IMR-90 (cell line): ENCODE data around the gene ACTG2. TPM values are rescaled to one million over a fixed set of nuclear protein-coding genes. Genes with fewer than 3 reads are reported as not detected.
"Not testable (repeated sequence)": the region's sequence is repeated elsewhere in the genome, so short reads cannot be mapped to it uniquely, and the experiment has no call there.

ENCODE experiments used
- ATAC-seq: fragments of 200-7000 bp; cut with Tn5 transposase; 2 replicates; pipeline ENCODE4 v1.9.1; 2020; ENCODE audit warnings: low read depth, mild to moderate bottlenecking, moderate library complexity
- BruUV-seq: library from RNA; stranded (reverse); fragments of 400-500 nt; replicated peaks from 2 replicates; lab custom pipeline; 2021; lab: Mats Ljungman, UMichigan
- CTCF ChIA-PET: fragments of 300-600 bp; formaldehyde crosslinking; extraction: SDS; loops from one replicate; lab custom pipeline; 2021; ENCODE audit warnings: antibody characterized with exemption; lab: Yijun Ruan, JAX
- POLR2A ChIA-PET: fragments of 300-600 bp; sonication (Branson Sonifier 250); formaldehyde crosslinking; loops from one replicate; lab custom pipeline; 2022; ENCODE audit warnings: antibody characterized with exemption; ENCODE audit not compliant: unreplicated experiment; lab: Charles Lee
- DNase-seq: peaks from one replicate; pipeline ENCODE4 v3.0.0; 2013
- H2AFZ ChIP-seq: replicated peaks from 2 replicates; pipeline ENCODE3; 2013; ENCODE audit warnings: low read length, mild to moderate bottlenecking; ENCODE audit not compliant: poor library complexity
- H2AK5ac ChIP-seq: 2 replicates; pipeline ENCODE4 v1.6.1; 2013; ENCODE audit warnings: low read depth, low read length, inconsistent platforms
- H2AK9ac ChIP-seq: replicated peaks from 2 replicates; pipeline ENCODE3; 2013; ENCODE audit warnings: mild to moderate bottlenecking, low read depth, low read length, moderate library complexity; ENCODE audit not compliant: poor library complexity
- H2BK120ac ChIP-seq: 2 replicates; pipeline ENCODE4 v1.6.1; 2013; ENCODE audit warnings: low read depth, low read length, inconsistent platforms
- H2BK15ac ChIP-seq: 3 replicates; pipeline ENCODE4 v1.6.1; 2013; ENCODE audit warnings: low read depth, low read length, inconsistent platforms
- H2BK20ac ChIP-seq: 2 replicates; pipeline ENCODE4 v1.6.1; 2013; ENCODE audit warnings: low read depth, mild to moderate bottlenecking, inconsistent platforms, low read length, moderate library complexity
- H2BK5ac ChIP-seq: 2 replicates; pipeline ENCODE4 v1.6.1; 2013; ENCODE audit warnings: mild to moderate bottlenecking, low read depth, low read length, inconsistent platforms; ENCODE audit not compliant: poor library complexity, severe bottlenecking
- H3K14ac ChIP-seq: replicated peaks from 2 replicates; pipeline ENCODE4 v1.6.1; 2013; ENCODE audit warnings: low read depth, low read length, inconsistent platforms
- H3K18ac ChIP-seq: 2 replicates; pipeline ENCODE4 v1.6.1; 2013; ENCODE audit warnings: low read depth, low read length, control low read depth
- H3K23ac ChIP-seq: 2 replicates; pipeline ENCODE4 v1.6.1; 2013; ENCODE audit warnings: low read depth, low read length, inconsistent platforms
- H3K27ac ChIP-seq: 2 replicates; pipeline ENCODE4 v1.5.1; 2013; ENCODE audit warnings: mild to moderate bottlenecking, control low read depth, low read length; ENCODE audit not compliant: insufficient read depth
- H3K27me3 ChIP-seq: 2 replicates; pipeline ENCODE4 v1.6.1; 2013; ENCODE audit warnings: low read length; ENCODE audit not compliant: control insufficient read depth, insufficient read depth
- H3K36me3 ChIP-seq: 2 replicates; pipeline ENCODE4 v1.6.1; 2013; ENCODE audit warnings: low read length, mixed read lengths; ENCODE audit not compliant: control insufficient read depth, insufficient read depth
- H3K4ac ChIP-seq: 2 replicates; pipeline ENCODE4 v1.6.1; 2013; ENCODE audit warnings: low read depth, low read length, inconsistent platforms
- H3K4me1 ChIP-seq: 2 replicates; pipeline ENCODE4 v1.6.1; 2013; ENCODE audit warnings: low read length, mixed read lengths; ENCODE audit not compliant: control insufficient read depth, insufficient read depth
- H3K4me2 ChIP-seq: 2 replicates; pipeline ENCODE4 v1.6.1; 2013; ENCODE audit warnings: low read depth, mild to moderate bottlenecking, control low read depth, low read length, moderate library complexity
- H3K4me3 ChIP-seq: 2 replicates; pipeline ENCODE4 v1.5.1; 2013; ENCODE audit warnings: low read depth, mild to moderate bottlenecking, control low read depth, low read length, moderate library complexity; ENCODE audit not compliant: insufficient read depth
- H3K56ac ChIP-seq: 2 replicates; pipeline ENCODE4 v1.6.1; 2013; ENCODE audit warnings: low read length, inconsistent platforms; ENCODE audit not compliant: insufficient read depth; ENCODE audit errors: extremely low read depth
- H3K79me1 ChIP-seq, 2 experiments: 2 replicates each; pipeline ENCODE4 v1.6.1; 2013; ENCODE audit warnings: low read length in 2 of 2, inconsistent platforms in 1 of 2, low read depth in 1 of 2
- H3K9ac ChIP-seq: 2 replicates; pipeline ENCODE4 v1.6.1; 2013; ENCODE audit warnings: low read depth, low read length, control low read depth
- H3K9me1 ChIP-seq: 2 replicates; pipeline ENCODE4 v1.6.1; 2013; ENCODE audit warnings: low read length, inconsistent platforms; ENCODE audit not compliant: insufficient read depth
- H3K9me3 ChIP-seq: 2 replicates; pipeline ENCODE4 v1.6.1; 2013; ENCODE audit warnings: low read length; ENCODE audit not compliant: control insufficient read depth, insufficient read depth
- H4K20me1 ChIP-seq: 2 replicates; pipeline ENCODE4 v1.6.1; 2013; ENCODE audit warnings: low read length, inconsistent platforms; ENCODE audit not compliant: insufficient read depth
- H4K5ac ChIP-seq: 2 replicates; pipeline ENCODE4 v1.6.1; 2013; ENCODE audit warnings: mild to moderate bottlenecking, low read depth, low read length, control low read depth
- H4K8ac ChIP-seq, 2 experiments: 2 replicates each; pipeline ENCODE4 v1.6.1; 2013; ENCODE audit warnings: low read depth in 2 of 2, low read length in 2 of 2, control low read depth in 1 of 2, inconsistent platforms in 1 of 2
- H4K91ac ChIP-seq: 2 replicates; pipeline ENCODE4 v1.6.1; 2013; ENCODE audit warnings: low read depth, low read length, inconsistent platforms; ENCODE audit not compliant: insufficient read depth
- CEBPB ChIP-seq: IDR thresholded peaks from 2 replicates; pipeline ENCODE4 v1.6.1; 2012; ENCODE audit warnings: low read depth, low read length, improper control_type of control experiment
- WGBS, 2 experiments: methylation state at CpG; one replicate each; pipeline versions ENCODE4 v1.1.5 to v1.1.7; 2013; ENCODE audit warnings: missing lambda C conversion rate in 2 of 2; ENCODE audit not compliant: insufficient read length in 1 of 2; ENCODE audit errors: extremely low coverage in 2 of 2; 5-methylcytosine and 5-hydroxymethylcytosine counted together
- dilution Hi-C: fragments of 300-500 bp; cut with HindIII; formaldehyde crosslinking; loops from one replicate; pipeline ENCODE4 v1.14.3; 2018; ENCODE audit warnings: low sequenced_read_pairs; ENCODE audit not compliant: unreplicated experiment
- in situ Hi-C: fragments of 300-500 bp; cut with MboI; formaldehyde crosslinking; loops from 3 replicates; pipeline ENCODE4 v1.14.3; 2019; ENCODE audit warnings: low sequenced_read_pairs, inconsistent platforms, mixed read lengths
- intact Hi-C: fragments of 100-400 bp; cut with micrococcal nuclease; formaldehyde crosslinking; loops from 2 replicates; pipeline ENCODE4 v1.10.0; 2022
- polyA plus RNA-seq, 3 experiments: library from polyadenylated mRNA; depleted of rRNA; stranded (reverse); fragments of >200 nt; gene quantifications; 2 replicates each; pipeline ENCODE4 v1.2.3, GENCODE V29; 2012; ENCODE audit warnings: low replicate concordance in 1 of 3
- total RNA-seq: library from RNA; depleted of rRNA; stranded (reverse); fragments of >200 nt; gene quantifications from 2 replicates; pipeline ENCODE4 v1.2.3, GENCODE V29; 2012

Gene ACTG2
- total and polyA plus RNA-seq, 2 of the 4 experiments (the other 2 are of a cell fraction): 523 to 899 TPM

DNA sequence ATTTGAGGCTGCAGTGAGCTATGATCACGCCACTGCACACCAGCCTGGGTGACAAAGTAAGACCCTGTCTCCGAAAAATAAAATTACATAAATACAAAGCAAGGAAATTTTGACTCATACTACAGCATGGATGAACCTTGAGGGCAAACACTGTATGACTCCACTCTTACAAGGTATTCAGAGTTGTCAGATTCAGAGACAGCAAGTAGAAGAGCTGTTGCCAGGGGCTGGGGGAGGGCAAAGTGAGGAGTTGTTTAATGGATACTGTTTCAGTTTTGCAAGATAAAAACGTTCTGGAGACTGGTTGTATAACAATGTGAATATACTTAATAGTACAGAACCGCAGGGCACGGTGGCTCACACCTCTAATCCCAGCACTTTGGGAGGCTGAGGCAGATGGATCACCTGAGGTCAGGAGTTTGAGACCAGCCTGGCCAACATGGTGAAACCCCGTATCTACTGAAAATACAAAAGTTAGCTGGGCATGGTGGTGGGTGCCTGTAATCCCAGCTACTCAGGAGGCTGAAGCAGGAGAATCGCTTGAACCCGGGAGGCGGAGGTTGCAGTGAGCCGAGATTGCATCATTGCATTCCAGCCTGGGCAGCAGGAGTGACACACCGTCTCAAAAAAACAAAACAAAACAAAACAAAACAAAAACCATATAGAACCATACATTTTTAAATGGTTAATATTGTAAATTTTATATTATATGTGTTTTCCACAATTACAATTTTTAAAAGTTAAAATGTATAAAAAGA lies 5.0 kb upstream of the ACTG2 start:
- dilution Hi-C loops, H2BK5ac ChIP-seq, H4K8ac ChIP-seq, CTCF ChIA-PET, H3K36me3 ChIP-seq, H3K4me2 ChIP-seq, H3K27me3 ChIP-seq, H2BK15ac ChIP-seq, H2AK9ac ChIP-seq, intact Hi-C loops, H3K9ac ChIP-seq, H2AK5ac ChIP-seq, H3K23ac ChIP-seq, H4K5ac ChIP-seq, H3K56ac ChIP-seq, H4K91ac ChIP-seq, H3K9me3 ChIP-seq, BruUV-seq, H3K14ac ChIP-seq, H3K18ac ChIP-seq, H2BK120ac ChIP-seq, H3K4me3 ChIP-seq, H2AFZ ChIP-seq, H4K20me1 ChIP-seq, H2BK20ac ChIP-seq, POLR2A ChIA-PET, H3K27ac ChIP-seq, in situ Hi-C loops, H3K4ac ChIP-seq: not testable (repeated sequence)
- peak; percentile 36; the same call in 1 of the 2 replicates for ATAC-seq
- H3K79me1 ChIP-seq: peaks cover 3 to 19% of the 10 kb centered on the region in 2 experiments; a peak in 2 of 4 replicates
- no CpG with 5 or more reads among the region's 11 CpGs for WGBS, 2 experiments
- peaks cover 19% of the 10 kb centered on the region for H3K9me1 ChIP-seq
- TF ChIP-seq CEBPB: peak; percentile 21; the same call in 1 of the 2 replicates
- DNase-seq: peak; percentile 67
- peaks cover 17% of the 10 kb centered on the region for H3K4me1 ChIP-seq
